GM12864 (cell line): ENCODE data around the gene MSLN.

ENCODE experiments used
- DNase-seq: peaks from one replicate; pipeline ENCODE4 v3.0.0-alpha.2; 2011; ENCODE audit warnings: low read depth
- H3K4me3 ChIP-seq: 2 replicates; pipeline ENCODE4 v1.5.1; 2011; ENCODE audit warnings: mild to moderate bottlenecking, low read depth, low read length, control low read depth
- TF ChIP-seq, protein P1 (sequence below): IDR thresholded peaks from 2 replicates; pipeline ENCODE4 v1.5.1; 2011; ENCODE audit warnings: low read depth, mild to moderate bottlenecking, moderate library complexity, low read length, control low read depth, inconsistent platforms; ENCODE audit errors: missing control alignments

MSLN gene

DNA sequence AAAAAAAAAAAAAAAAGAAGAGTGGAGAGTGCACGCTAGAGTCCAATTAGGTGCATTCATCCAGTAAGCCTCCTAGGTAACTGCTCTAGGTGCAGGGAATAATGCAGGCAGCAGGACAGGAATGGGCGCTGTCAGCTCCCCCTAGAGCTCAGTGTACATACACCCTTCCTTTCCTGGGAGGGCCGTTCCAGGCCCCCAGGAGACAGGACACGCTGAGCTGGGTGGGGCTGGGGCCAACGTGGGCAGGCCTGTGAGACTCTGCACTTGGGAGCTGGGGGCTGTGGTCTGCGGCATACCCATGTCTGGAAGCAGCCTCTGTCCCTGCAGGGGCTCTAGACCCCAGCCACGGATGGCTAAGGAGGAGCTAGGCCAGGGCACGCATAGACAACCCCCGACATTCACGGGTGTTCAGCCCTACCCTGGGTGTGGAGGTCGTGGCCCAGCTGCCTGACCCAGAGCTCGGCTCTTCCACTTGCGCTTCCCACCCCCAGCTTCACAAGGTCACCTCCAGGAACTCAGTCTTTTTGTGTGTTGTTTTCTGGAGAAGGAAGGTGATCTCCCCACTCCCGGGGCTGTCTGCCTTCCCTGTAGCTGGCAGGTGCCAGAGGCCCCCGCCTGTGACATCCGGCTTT, 40.6 kb upstream of the MSLN start:
- peak overlapping the region; percentile 90 for H3K4me3 ChIP-seq

DNA sequence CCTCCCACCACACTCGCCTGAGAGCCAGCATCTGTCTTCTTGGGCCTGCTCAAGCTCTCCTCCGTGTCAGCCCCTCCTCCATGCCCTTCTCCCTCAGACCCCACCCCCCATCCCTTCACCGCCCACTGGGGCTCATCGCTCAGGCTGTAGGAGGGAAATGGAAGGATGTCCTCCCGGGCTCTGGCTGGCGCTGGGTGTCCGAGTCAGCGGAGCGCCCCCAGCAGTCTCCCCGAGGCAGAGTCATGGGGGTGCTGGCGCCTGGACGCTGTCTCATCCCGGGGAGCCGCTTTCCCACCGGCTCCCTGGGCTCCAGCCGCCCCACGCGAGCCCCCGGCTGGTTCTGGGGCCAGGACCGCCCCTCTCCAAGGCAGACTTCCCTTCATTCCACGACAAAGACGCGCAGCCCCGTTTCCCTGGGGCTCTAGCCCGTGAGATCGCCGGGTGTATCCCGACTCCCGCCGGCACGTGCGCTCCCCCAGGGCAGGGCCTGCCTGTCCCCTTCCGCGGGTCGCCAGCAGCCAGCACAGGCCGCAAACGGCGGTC, 40.0 kb upstream of the MSLN start:
- no peak for DNase-seq
- H3K4me3 ChIP-seq: peak overlapping the region; percentile 90
- TF ChIP-seq, protein P1, sequence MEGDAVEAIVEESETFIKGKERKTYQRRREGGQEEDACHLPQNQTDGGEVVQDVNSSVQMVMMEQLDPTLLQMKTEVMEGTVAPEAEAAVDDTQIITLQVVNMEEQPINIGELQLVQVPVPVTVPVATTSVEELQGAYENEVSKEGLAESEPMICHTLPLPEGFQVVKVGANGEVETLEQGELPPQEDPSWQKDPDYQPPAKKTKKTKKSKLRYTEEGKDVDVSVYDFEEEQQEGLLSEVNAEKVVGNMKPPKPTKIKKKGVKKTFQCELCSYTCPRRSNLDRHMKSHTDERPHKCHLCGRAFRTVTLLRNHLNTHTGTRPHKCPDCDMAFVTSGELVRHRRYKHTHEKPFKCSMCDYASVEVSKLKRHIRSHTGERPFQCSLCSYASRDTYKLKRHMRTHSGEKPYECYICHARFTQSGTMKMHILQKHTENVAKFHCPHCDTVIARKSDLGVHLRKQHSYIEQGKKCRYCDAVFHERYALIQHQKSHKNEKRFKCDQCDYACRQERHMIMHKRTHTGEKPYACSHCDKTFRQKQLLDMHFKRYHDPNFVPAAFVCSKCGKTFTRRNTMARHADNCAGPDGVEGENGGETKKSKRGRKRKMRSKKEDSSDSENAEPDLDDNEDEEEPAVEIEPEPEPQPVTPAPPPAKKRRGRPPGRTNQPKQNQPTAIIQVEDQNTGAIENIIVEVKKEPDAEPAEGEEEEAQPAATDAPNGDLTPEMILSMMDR: peak; percentile 43

More for the DNA sequence above, 40.6 kb upstream of the MSLN start:
- no peak for DNase-seq
- TF ChIP-seq, protein P1: peak; percentile 39

DNA sequence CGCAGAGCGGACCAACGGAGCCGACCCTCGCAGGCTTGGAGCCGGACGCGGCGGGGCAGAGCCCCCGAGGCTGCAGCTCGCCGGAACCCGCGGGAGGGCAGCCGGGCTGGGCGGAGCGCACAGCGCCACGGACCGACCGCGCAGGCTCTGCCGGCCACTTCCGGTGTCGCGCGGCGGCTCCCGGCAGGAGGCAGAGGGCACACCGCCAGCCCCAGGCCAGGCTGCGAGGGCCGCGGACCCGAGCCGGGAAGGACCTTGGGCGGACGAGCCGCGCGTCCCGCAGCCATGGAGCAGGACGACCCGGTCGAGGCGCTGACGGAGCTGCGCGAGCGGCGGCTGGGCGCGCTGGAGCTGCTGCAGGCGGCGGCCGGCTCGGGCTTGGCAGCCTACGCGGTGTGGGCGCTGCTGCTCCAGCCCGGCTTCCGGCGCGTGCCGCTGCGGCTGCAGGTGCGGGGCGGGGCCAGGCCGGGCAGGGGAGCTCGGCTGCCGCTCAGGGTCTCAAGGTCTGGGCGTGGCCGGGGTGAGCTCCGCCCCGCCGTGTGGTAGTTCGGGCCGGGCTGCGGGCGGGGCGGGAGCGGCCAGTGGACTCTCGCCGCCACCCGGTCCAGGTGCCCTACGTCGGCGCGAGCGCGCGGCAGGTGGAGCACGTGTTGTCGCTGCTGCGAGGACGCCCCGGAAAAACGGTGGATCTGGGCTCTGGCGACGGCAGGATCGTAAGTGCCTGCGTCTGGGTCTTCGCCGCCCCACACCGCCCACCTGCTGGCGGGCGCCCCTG, 39.4 kb upstream of the MSLN start, which contains the start of gene ANTKMT:
TSS of gene ANTKMT (plus strand) at position 157 of the 775 bp plus-strand sequence. CDS start at position 286, 129 bp downstream.
- no peak for DNase-seq
- peak within 1 kb of the TSS; percentile 90 for H3K4me3 ChIP-seq
- TF ChIP-seq, protein P1: peak; percentile 5

DNA sequence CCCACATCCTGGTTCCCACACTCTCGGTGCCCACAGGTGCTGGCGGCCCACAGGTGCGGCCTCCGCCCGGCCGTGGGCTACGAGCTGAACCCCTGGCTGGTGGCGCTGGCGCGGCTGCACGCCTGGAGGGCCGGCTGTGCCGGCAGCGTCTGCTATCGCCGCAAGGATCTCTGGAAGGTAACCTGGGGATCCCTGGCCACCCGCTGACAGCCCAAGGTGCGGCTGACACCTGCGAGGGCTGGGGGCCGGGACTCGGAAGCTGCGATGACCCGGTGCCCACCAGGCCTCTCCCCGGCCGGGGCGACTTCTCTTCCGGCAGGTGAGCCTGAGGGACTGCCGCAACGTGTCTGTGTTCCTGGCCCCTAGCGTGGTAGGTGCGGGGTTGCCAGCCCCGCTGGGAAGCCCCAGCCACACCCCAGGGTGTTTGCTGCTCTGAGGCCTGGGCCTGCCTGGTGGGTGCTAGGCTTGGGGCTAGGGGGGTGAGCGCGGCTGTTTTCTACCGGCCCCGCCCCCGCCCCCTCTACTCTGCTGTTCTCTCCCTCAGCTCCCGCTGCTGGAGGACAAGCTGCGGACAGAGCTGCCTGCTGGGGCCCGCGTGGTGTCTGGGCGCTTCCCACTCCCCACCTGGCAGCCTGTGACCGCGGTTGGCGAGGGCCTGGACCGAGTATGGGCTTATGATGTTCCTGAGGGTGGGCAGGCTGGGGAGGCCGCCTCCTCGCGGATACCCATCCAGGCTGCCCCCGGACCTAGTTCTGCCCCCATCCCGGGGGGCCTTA, 38.6 kb upstream of the MSLN start:
- TF ChIP-seq, protein P1: no peak
- no peak for DNase-seq

DNA sequence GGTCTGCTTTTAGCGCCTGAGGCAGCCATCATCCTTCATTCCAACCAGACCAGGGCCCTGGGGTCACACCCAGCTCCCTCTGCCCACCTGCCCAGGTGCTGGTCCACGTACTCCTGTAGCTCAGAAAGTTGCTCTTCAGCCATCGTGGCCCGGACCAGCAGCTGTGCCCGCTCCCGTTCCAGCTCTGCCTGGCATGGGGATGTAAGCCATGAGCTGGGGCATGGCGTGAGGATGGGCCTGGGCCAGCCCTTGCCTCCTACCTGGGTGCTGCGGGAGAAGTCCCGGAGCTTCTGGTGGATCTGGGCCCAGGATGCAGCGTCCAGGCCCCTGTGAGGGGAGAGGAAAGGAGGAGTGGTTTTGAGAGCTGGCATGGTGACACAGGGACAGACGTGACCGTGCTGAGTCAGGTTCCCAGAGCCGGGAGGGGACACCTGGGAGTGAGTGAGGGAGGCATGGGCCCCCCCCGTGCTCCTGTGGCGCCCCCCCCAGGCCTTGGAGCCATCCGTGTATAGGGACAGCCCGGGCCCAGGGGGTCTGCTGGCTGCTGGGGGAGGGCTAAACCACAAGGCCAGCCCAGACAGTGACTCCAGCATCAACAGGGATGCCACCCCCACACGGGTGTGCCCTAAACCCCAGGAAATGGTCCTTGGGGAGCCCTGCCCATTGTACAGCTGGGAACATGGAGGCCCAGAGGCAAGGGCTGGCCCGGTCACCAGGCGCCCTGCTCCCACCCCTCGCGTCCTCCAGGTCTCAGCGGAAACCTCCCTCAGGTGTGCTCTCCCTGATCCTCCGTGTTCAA, 37.5 kb upstream of the MSLN start:
- DNase-seq: no peak
- TF ChIP-seq, protein P1: no peak
- no peak overlapping the region for H3K4me3 ChIP-seq

More for the DNA sequence above, 38.6 kb upstream of the MSLN start:
- peak overlapping the region; percentile 90 for H3K4me3 ChIP-seq

DNA sequence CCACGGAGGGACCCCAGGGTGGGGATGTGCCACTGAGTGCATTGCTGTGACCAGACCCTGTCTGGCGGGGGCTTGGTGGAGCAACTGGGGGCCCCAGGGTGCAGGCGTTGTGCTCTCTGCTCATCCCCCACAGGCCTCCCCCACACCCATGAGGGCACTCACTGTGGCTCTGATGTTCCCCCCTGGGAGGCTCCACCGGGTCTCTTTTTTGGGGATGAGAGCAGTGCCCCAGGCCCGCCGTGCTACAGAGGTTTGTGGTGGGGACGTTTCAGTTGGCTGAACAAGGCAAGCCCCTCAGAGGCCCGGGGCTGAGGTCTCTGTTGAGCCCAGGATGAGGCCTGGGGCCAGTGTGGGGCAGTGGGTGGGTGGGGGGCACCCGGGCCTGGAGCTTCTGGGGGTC, 36.8 kb upstream of the MSLN start:
- TF ChIP-seq, protein P1: no peak
- no peak for DNase-seq
- no peak overlapping the region for H3K4me3 ChIP-seq
